Kidney (tissue), 14 donors: ENCODE results near the gene C9orf43. TPM values are rescaled to one million over a fixed set of nuclear protein-coding genes. Genes with fewer than 3 reads are reported as not detected.
"Not testable (repeated sequence)": the region's sequence is repeated elsewhere in the genome, so short reads cannot be mapped to it uniquely, and the experiment has no call there.

ENCODE experiments used
- DNase-seq, 5 donors: peaks; one replicate each; pipeline ENCODE4 v3.0.0-alpha.2; 2013 to 2020
- FAIRE-seq: peaks from 2 replicates; lab custom pipeline; 2012; peaks lifted over from hg19 to GRCh38; lab: Jason Lieb, UNC
- H3K27ac ChIP-seq, 2 donors: one replicate each; pipeline ENCODE4 v1.7.0; 2013; ENCODE audit warnings: low read depth in 2 of 2, low read length in 2 of 2, inconsistent platforms in 1 of 2
- H3K27me3 ChIP-seq: one replicate; pipeline ENCODE4 v1.7.1; 2013; ENCODE audit warnings: low read length, inconsistent platforms; ENCODE audit not compliant: control insufficient read depth, insufficient read depth
- H3K36me3 ChIP-seq, 3 donors: one replicate each; pipeline versions ENCODE4 v1.7.0 to v1.7.1; 2013; ENCODE audit warnings: low read length in 3 of 3, control low read depth in 1 of 3, inconsistent platforms in 1 of 3; ENCODE audit not compliant: insufficient read depth in 3 of 3, control insufficient read depth in 2 of 3
- H3K4me1 ChIP-seq, 3 donors: one replicate each; pipeline versions ENCODE4 v1.7.0 to v1.7.1; 2013; ENCODE audit warnings: low read length in 3 of 3, inconsistent platforms in 1 of 3, low read depth in 1 of 3; ENCODE audit not compliant: control insufficient read depth in 2 of 3, insufficient read depth in 2 of 3
- H3K4me3 ChIP-seq, 3 donors: one replicate each; pipeline versions ENCODE4 v1.7.0 to v1.8.1; 2013; ENCODE audit warnings: low read length in 3 of 3, control low read depth in 1 of 3, inconsistent platforms in 1 of 3
- H3K9ac ChIP-seq, 3 donors: one replicate each; pipeline versions ENCODE4 v1.7.0 to v1.7.1; 2013; ENCODE audit warnings: low read length in 3 of 3, control low read depth in 1 of 3, inconsistent platforms in 1 of 3
- H3K9me3 ChIP-seq, 3 donors: one replicate each; pipeline versions ENCODE4 v1.7.0 to v1.7.1; 2013; ENCODE audit warnings: low read length in 3 of 3, control low read depth in 1 of 3, inconsistent platforms in 1 of 3; ENCODE audit not compliant: control insufficient read depth in 2 of 3, insufficient read depth in 1 of 3
- intact Hi-C: fragments of 100-400 bp; cut with DNase I; formaldehyde crosslinking; loops from one replicate; pipeline ENCODE4 v1.11.1; 2022
- polyA plus RNA-seq: library from polyadenylated mRNA; stranded (reverse); fragments of 350-450 nt; fragmentation: Illumina TruSeq; extraction: RNeasy Lipid Tissue Mini Kit (QIAGEN cat#74804); gene quantifications from one replicate; pipeline ENCODE4 v1.2.3, GENCODE V29; 2014; ENCODE audit warnings: low read depth, low replicate concordance; ENCODE audit not compliant: insufficient read depth
- total RNA-seq: library from RNA; stranded (reverse); fragmentation: NEBNext Ultra II Directional; extraction: Animal tissue kit (Norgen Biotek cat#: 25700); gene quantifications from one replicate; pipeline ENCODE4 v1.2.1, GENCODE V29; 2021
- TF ChIP-seq, protein P1 (sequence below): IDR thresholded peaks from 3 replicates; pipeline ENCODE4 v1.5.1; 2012; ENCODE audit warnings: mild to moderate bottlenecking, moderate library complexity, borderline replicate concordance; ENCODE audit not compliant: insufficient read depth; ENCODE audit errors: extremely low read depth
- donor health status: control.
- donor health status: control.
- donor health status: control.
- donor health status: control.
- donor health status: control.
- donor health status: DM: yes; HTN: yes; CAD: no.
- donor health status: Normal renal cell carcinoma (clear cell type).

Gene C9orf43
- total and polyA plus RNA-seq, 2 donors from 2014 or later: 0.50 to 0.80 TPM

DNA sequence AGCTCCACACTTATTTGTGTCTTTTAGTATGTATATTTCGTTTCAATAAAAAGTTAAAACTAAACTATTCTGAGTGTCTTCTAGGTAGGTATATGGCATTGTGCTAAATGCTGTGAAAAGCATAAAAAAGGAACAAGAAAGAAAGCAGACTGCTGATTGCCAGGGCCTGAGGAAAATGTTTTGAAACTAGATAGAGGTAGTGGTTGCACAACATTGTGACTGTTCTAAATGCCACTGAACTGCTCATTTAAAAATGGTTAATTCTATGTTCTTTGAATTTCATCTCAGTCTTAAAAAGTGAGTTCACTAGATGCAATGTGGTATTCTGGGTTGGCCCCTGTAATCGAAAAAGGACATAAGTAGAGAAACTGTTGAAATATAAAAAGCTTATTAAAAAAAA is 6.9 kb upstream of the C9orf43 start:
- peaks cover 0 to 11% (median 10%) of the 10 kb centered on the region in 3 donors for H3K4me1 ChIP-seq
- FAIRE-seq: no peak
- intact Hi-C loops: no loop called here

DNA sequence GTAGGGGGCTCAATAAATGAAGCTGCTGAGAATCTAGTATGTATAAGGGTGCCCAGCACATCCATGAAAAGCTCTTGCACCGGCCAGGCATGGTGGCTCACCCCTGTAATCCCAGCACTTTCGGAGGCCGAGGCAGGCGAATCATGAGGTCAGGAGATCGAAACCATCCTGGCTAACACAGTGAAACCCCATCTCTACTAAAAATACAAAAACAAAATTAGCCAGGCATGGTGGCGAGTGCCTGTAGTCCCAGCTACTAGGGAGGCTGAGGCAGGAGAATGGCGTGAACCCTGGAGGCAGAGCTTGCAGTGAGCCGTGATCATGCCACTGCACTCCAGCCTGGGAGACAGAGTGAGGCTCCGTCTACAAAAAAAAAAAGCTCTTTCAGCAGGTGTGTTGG is 4.2 kb upstream of the C9orf43 start:
- H3K4me3 ChIP-seq, H3K27me3 ChIP-seq, H3K9ac ChIP-seq, FAIRE-seq, intact Hi-C loops, DNase-seq, H3K27ac ChIP-seq, H3K9me3 ChIP-seq: not testable (repeated sequence)
- Histone ChIP-seq H3K36me3 (peaks cover 5 to 11% (median 10%) of the 10 kb centered on the region in 3 donors), H3K4me1 (peaks cover 3 to 11% (median 6%) of the 10 kb centered on the region in 3 donors)

More for the DNA sequence above, 6.9 kb upstream of the C9orf43 start:
- no peak overlapping the region for H3K9ac ChIP-seq
- no peak overlapping the region for H3K4me3 ChIP-seq
- peaks cover 5 to 9% (median 8%) of the 10 kb centered on the region in 3 donors for H3K36me3 ChIP-seq
- no peaks in the 10 kb centered on the region for H3K9me3 ChIP-seq
- no peaks in the 10 kb centered on the region for H3K27me3 ChIP-seq
- H3K27ac ChIP-seq: peak overlapping the region in 1 of 2 donors; percentile 32
- TF ChIP-seq, protein P1, sequence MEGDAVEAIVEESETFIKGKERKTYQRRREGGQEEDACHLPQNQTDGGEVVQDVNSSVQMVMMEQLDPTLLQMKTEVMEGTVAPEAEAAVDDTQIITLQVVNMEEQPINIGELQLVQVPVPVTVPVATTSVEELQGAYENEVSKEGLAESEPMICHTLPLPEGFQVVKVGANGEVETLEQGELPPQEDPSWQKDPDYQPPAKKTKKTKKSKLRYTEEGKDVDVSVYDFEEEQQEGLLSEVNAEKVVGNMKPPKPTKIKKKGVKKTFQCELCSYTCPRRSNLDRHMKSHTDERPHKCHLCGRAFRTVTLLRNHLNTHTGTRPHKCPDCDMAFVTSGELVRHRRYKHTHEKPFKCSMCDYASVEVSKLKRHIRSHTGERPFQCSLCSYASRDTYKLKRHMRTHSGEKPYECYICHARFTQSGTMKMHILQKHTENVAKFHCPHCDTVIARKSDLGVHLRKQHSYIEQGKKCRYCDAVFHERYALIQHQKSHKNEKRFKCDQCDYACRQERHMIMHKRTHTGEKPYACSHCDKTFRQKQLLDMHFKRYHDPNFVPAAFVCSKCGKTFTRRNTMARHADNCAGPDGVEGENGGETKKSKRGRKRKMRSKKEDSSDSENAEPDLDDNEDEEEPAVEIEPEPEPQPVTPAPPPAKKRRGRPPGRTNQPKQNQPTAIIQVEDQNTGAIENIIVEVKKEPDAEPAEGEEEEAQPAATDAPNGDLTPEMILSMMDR: no peak
- no peak for DNase-seq

DNA sequence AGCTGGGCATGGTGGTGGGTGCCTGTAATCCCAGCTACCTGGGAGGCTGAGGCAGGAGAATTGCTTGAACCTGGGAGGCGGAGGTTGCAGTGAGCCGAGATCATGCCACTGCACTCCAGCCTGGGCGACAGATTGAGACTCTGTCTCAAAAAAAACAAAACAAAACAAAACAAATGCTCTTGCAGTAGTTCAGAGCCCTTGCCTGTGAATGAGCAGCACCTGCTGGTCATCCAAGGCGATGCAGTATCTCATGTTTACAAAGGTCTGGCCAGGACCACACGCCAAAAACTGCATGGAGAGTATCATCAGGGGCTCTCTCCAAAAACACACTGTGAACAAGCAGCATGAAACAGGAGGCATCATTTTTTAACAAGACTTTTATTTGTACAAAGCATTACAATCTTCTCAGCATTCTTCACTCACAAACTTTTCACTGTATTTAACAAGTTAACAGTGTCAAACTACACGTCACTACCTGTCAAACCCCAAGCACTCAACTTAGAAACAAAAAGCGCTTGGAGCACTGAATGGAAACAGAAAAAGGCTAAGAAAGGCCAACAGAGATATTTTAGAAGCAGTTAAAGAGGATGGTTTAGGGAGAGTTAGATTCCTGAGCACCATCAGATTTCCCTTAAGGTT is 3.6 kb upstream of the C9orf43 start:
- DNase-seq: peak in 4 of 5 donors; percentile 68 to 84 (median 74)
- H3K9ac ChIP-seq, H3K4me3 ChIP-seq, H3K4me1 ChIP-seq, intact Hi-C loops, H3K9me3 ChIP-seq, FAIRE-seq, H3K27me3 ChIP-seq, H3K27ac ChIP-seq: not testable (repeated sequence)
- TF ChIP-seq, protein P1: peak; percentile 91
- peaks cover 5 to 11% (median 10%) of the 10 kb centered on the region in 3 donors for H3K36me3 ChIP-seq

DNA sequence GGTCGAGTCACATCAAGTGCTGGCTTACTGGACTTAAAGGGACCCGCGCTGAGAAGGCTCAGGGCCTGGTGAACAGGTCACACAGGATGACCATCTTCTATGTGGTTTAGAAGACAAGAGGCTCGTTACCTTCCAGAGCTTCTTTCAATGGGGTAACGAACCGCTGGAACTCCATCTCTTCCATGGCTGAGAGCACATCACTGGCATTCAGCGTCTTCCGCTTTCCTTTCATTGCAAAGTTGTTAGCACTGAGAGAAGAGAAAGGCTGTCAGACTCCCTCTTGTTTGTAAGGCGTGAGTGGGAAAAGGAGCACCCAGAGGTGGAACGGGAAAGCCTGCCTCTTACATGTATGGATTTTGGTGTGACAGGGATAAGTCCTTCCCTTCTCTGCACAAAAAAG is 1.1 kb upstream of the C9orf43 start:
- no peaks in the 10 kb centered on the region for H3K27me3 ChIP-seq
- H3K36me3 ChIP-seq: peaks cover 5 to 11% (median 10%) of the 10 kb centered on the region in 3 donors
- H3K4me3 ChIP-seq: peak overlapping the region; percentile 92 to 99 (median 99)
- H3K9me3 ChIP-seq: no peaks in the 10 kb centered on the region
- TF ChIP-seq, protein P1: no peak
- H3K27ac ChIP-seq: peak overlapping the region in 1 of 2 donors; percentile 99
- intact Hi-C loops: no loop called here
- DNase-seq (peak in 1 of 5 donors; percentile 16), FAIRE-seq (no peak)
- H3K9ac ChIP-seq: peak overlapping the region; percentile 9 to 99 (median 98)
- peaks cover 0 to 6% (median 3%) of the 10 kb centered on the region in 3 donors for H3K4me1 ChIP-seq
